Right lobe of liver (tissue), 4 donors: ENCODE measurements around the gene CNOT8.

Experiments used
- CTCF ChIP-seq, 4 donors: fragments of 200-600 bp in 3 of 4; fragments of 450-650 bp in 1 of 4; IDR thresholded peaks; one replicate each; pipeline versions ENCODE4 v1.5.1 to v1.8.0; 2016 to 2022; ENCODE audit warnings: antibody characterized with exemption in 4 of 4, mild to moderate bottlenecking in 2 of 4
- POLR2A ChIP-seq: fragments of 450-650 bp; IDR thresholded peaks from one replicate; pipeline ENCODE4 v1.6.1; 2017; ENCODE audit warnings: antibody characterized with exemption, mild to moderate bottlenecking
- donor health status: DM: no; HTN: no; CAD: no.
- donor health status: DM: no; HTN: no; CAD: no.
- donor health status: DM: no; HTN: yes; CAD: no.

GRCh38 chr5:154811653-154812465 is 46.6 kb upstream of the CNOT8 start:
- TF ChIP-seq CTCF (IDR thresholded peaks at IDR 0.05) (peak; percentile 86 to 88 (median 86)), POLR2A (no peak)
